ENCODE measurements around the gene FNTB.

The FNTB gene

GRCh38 chr14:65043893-65044595, 57.3 kb downstream of the FNTB start:
- DNase-seq (ENCODE audit: extremely low read depth in 1 of 2, low read depth in 1 of 2): no peak

- no peak for DNase-seq (ENCODE audit: extremely low read depth in 1 of 2, low read depth in 1 of 2)
Measured at GRCh38 chr14:65044596-65044959, 57.9 kb downstream of the FNTB start.

GRCh38 chr14:65045006-65045405, 58.3 kb downstream of the FNTB start:
- no peak for DNase-seq (ENCODE audit: extremely low read depth in 1 of 2, low read depth in 1 of 2)

GRCh38 chr14:65045709-65046108, 59.0 kb downstream of the FNTB start:
- no peak for DNase-seq (ENCODE audit: extremely low read depth in 1 of 2, low read depth in 1 of 2)

- no peak for DNase-seq (ENCODE audit: extremely low read depth in 1 of 2, low read depth in 1 of 2)
Measured at GRCh38 chr14:65052832-65053231, 66.1 kb downstream of the FNTB start.

GRCh38 chr14:65053466-65053865, 66.8 kb downstream of the FNTB start:
- no peak for DNase-seq (ENCODE audit: extremely low read depth in 1 of 2, low read depth in 1 of 2)

- DNase-seq (ENCODE audit: extremely low read depth in 1 of 2, low read depth in 1 of 2): no peak
Measured at GRCh38 chr14:65054471-65055085, 67.9 kb downstream of the FNTB start.

GRCh38 chr14:65057695-65058094, 71.0 kb downstream of the FNTB start:
- DNase-seq (ENCODE audit: extremely low read depth in 1 of 2, low read depth in 1 of 2): no peak

GRCh38 chr14:65062096-65063075, 75.7 kb downstream of the FNTB start:
- DNase-seq (ENCODE audit: extremely low read depth in 1 of 2, low read depth in 1 of 2): no peak

- DNase-seq (ENCODE audit: extremely low read depth in 1 of 2, low read depth in 1 of 2): no peak
Measured at GRCh38 chr14:65065719-65066118, 79.0 kb downstream of the FNTB start.

- no peak for DNase-seq (ENCODE audit: extremely low read depth in 1 of 2, low read depth in 1 of 2)
Measured at GRCh38 chr14:65069874-65070413, 83.2 kb downstream of the FNTB start.

- DNase-seq (ENCODE audit: extremely low read depth in 1 of 2, low read depth in 1 of 2): no peak
Measured at GRCh38 chr14:65070471-65070976, 83.8 kb downstream of the FNTB start.

- DNase-seq (ENCODE audit: extremely low read depth in 1 of 2, low read depth in 1 of 2): no peak
Measured at GRCh38 chr14:65071544-65071943, 84.8 kb downstream of the FNTB start.

GRCh38 chr14:65072256-65072655, 85.6 kb downstream of the FNTB start:
- DNase-seq (ENCODE audit: extremely low read depth in 1 of 2, low read depth in 1 of 2): no peak

- no peak for DNase-seq (ENCODE audit: extremely low read depth in 1 of 2, low read depth in 1 of 2)
Measured at GRCh38 chr14:65072937-65073336, 86.2 kb downstream of the FNTB start.

GRCh38 chr14:65073605-65074201, 87.0 kb downstream of the FNTB start:
- DNase-seq (ENCODE audit: extremely low read depth in 1 of 2, low read depth in 1 of 2): no peak

- DNase-seq (ENCODE audit: extremely low read depth in 1 of 2, low read depth in 1 of 2): no peak
Measured at GRCh38 chr14:65074449-65075150, 87.9 kb downstream of the FNTB start.

GRCh38 chr14:65075628-65076325, 89.1 kb downstream of the FNTB start:
- DNase-seq (ENCODE audit: extremely low read depth in 1 of 2, low read depth in 1 of 2): no peak

- no peak for DNase-seq (ENCODE audit: extremely low read depth in 1 of 2, low read depth in 1 of 2)
Measured at GRCh38 chr14:65077318-65077717, 90.6 kb downstream of the FNTB start.

- DNase-seq (ENCODE audit: extremely low read depth in 1 of 2, low read depth in 1 of 2): no peak
Measured at GRCh38 chr14:65079201-65079600, 92.5 kb downstream of the FNTB start.

All from activated CD8-positive, alpha-beta memory T cell treated with anti-CD3 and anti-CD28 coated beads for 1 hour (primary cell).